ENCODE results near the gene APBB2.

APBB2 gene

DNA sequence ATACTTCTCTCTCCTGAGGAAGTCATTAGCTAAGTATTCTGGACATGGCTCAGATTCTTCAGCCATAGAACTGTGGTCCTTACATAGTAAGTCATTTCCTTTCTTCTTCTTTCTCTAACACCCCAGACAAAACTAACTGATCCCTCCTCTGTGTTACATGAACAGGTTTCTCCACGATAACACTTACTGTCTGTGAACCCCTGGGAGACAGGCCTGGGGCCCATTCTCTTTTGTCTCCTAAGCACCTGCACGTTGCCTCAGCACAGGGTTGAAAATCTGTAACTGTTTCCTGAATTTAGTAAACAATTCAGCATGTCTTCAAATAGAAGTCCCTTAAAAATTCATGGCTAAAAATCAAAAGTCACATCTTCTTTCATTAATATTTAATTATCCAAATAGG lies 24.7 kb downstream of the APBB2 start:
- ChIA-PET POLR2A (no interaction called here), CTCF (interaction anchor here (0.8 to 1.6 kb wide), 3 partner anchors 9 to 12 kb away, joined by 3 to 4 read pairs (median 4); no protein-coding TSS in a partner anchor)
- TF ChIP-seq, protein P1, sequence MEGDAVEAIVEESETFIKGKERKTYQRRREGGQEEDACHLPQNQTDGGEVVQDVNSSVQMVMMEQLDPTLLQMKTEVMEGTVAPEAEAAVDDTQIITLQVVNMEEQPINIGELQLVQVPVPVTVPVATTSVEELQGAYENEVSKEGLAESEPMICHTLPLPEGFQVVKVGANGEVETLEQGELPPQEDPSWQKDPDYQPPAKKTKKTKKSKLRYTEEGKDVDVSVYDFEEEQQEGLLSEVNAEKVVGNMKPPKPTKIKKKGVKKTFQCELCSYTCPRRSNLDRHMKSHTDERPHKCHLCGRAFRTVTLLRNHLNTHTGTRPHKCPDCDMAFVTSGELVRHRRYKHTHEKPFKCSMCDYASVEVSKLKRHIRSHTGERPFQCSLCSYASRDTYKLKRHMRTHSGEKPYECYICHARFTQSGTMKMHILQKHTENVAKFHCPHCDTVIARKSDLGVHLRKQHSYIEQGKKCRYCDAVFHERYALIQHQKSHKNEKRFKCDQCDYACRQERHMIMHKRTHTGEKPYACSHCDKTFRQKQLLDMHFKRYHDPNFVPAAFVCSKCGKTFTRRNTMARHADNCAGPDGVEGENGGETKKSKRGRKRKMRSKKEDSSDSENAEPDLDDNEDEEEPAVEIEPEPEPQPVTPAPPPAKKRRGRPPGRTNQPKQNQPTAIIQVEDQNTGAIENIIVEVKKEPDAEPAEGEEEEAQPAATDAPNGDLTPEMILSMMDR (IDR thresholded peaks at IDR 0.05; ENCODE audit: control extremely low read depth, extremely low read depth, low read depth, missing control alignments), result no peak
- no peak for DNase-seq (ENCODE audit: extremely low spot score)

DNA sequence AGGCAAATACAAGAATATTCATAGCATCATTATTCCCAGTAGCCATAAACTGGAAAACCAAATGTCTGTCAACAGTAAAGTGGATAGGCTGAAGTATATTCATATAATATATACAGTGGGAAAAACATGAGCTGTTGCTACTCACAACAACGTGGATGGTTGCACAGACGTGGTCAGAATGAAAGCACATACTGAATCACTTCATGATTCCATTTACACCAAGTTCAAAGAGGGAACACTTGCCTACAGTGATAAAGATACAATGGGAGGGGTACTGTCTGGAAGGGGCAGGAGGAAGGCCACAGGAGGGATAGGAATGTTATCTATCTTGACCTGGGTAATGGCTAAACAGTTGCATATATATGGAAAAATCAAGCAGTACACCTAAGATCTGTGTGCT lies 25.3 kb downstream of the APBB2 start:
- POLR2A ChIA-PET, result no interaction called here
- DNase-seq (ENCODE audit: extremely low spot score), result no peak
- TF ChIP-seq, protein P1 (IDR thresholded peaks at IDR 0.05; ENCODE audit: control extremely low read depth, extremely low read depth, low read depth, missing control alignments), result no peak
- CTCF ChIA-PET, result interaction anchor here (0.8 to 0.9 kb wide), 2 partner anchors 8 to 11 kb away, joined by 3 to 4 read pairs; no protein-coding TSS in a partner anchor

DNA sequence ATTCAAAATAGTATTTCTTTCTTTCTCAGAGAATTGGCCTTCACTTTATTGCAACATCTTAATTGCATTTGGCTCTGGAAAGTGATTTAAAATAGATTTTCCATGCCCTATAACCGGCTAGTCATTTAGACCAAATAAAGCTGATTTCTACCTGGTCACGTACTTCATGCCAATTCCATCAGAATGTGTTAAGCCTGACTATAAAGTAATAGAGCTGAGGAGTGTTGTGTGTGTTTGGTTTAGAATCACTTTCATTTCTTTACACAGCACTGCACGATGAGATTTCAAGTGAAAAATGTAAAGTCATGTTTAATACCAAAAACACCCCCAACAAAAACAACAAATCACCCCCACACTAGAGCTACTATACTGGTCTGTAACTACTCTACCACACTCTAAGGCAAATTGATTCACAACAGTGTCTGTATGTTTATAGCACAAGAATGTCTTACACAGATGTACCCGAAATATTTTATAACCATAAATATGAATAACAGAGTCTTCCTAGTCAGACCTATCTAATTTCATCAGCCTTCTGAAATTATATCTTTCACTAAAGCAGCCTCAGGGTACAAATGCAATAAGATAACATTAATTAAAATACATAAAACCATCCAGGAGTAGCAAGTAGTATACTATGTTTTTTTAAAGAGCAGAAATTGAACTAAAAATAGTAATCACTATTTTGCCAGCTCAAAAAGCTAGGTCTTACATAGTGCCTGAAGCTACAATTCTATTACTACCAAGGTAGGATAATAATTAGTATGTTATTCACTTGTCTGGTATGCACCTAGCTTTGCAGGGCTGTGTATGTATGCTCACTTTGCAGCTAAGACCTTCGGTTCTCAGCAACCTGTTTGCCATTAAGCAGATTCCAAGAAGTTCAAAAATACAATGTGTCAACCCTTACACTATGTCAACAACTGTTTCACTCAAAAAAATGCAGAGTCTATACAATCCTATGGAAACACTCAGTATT lies 28.4 kb downstream of the APBB2 start:
- TF ChIP-seq, protein P1 (IDR thresholded peaks at IDR 0.05; ENCODE audit: control extremely low read depth, extremely low read depth, low read depth, missing control alignments), result no peak
- POLR2A ChIA-PET, result no interaction called here
- CTCF ChIA-PET, result interaction anchor here (1.3 to 2.4 kb wide), 2 partner anchors 11 to 12 kb away, joined by 3 to 6 read pairs; no protein-coding TSS in a partner anchor
- no peak for DNase-seq (ENCODE audit: extremely low spot score)

DNA sequence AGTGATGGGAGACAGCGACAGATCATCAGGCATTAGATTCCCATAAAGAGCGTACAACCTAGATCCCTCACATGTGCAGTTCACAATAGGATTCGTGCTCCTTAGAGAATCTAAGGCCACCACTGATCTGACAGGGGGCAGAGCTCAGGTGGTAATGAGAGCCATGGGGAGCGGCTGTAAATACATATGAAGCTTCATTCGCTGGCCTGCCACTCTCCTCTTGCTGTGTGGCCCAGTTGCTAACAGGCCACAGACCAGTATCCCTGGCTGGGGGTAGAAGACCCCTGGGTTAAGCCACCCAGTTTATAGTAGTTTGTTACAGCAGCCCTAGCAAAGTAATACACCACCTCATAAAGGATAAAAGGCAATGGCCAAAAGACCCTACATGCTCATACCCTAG lies 30.3 kb downstream of the APBB2 start:
- CTCF ChIA-PET, result interaction anchor here (1.4 to 2.4 kb wide), 2 partner anchors 11 to 21 kb away, joined by 4 to 6 read pairs; no protein-coding TSS in a partner anchor

DNA sequence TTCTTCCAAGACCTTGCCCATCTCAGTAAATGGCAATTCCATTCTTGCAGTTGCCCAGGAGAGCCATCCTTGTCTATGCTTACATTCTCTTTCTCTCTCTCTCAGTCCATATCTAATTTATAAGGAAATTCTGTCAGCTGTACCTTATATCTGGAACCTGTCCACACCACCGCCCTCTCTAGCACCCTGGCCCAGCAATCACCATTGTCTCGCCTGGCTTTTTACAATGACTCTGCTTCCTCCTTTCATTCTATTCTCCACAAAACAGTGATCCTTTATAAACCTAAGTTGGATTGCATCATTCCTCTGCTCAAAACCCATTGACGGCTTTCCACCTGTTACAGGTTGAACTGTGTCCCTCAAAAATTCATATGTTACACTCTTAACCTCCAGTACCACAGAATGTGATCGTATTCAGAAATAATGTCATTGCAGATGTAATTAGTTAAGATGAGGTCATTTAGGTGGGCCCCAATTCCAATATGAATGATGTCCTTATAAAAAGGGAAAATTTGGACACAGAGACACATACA lies 31.3 kb downstream of the APBB2 start:
- POLR2A ChIA-PET, result no interaction called here
- CTCF ChIA-PET, result interaction anchor here (1.3 to 1.4 kb wide), 2 partner anchors 10 to 22 kb away, joined by 4 read pairs; no protein-coding TSS in a partner anchor
- TF ChIP-seq, protein P1 (IDR thresholded peaks at IDR 0.05; ENCODE audit: control extremely low read depth, extremely low read depth, low read depth, missing control alignments), result no peak
- no peak for DNase-seq (ENCODE audit: extremely low spot score)

More for the DNA sequence above, 30.3 kb downstream of the APBB2 start:
- TF ChIP-seq, protein P1 (IDR thresholded peaks at IDR 0.05; ENCODE audit: control extremely low read depth, extremely low read depth, low read depth, missing control alignments), result no peak
- no peak for DNase-seq (ENCODE audit: extremely low spot score)
- POLR2A ChIA-PET, result no interaction called here

DNA sequence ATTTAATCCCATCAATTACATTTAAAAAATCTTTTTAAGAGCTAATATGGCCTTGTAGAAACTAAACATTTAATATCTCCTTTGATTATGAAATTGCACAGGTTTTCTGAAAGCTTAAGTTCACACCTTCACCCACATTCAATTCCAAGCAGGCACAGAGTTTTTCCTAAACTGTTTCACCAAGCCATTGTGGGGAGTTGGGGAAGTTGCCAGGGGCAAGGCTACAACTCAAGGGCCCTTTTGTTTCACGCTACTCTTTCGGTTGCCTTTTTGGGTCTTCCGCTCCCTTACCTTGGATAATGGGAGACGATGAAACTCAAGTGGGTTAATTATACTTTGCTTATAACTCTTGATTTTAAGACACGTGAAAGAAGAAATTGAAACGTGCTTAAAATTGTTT lies 33.3 kb downstream of the APBB2 start:
- no peak for DNase-seq (ENCODE audit: extremely low spot score)
- CTCF ChIA-PET, result interaction anchor here (0.7 to 1.5 kb wide), 4 partner anchors 8 to 64 kb away, joined by 3 to 4 read pairs (median 3); no protein-coding TSS in a partner anchor
- TF ChIP-seq, protein P1 (IDR thresholded peaks at IDR 0.05; ENCODE audit: control extremely low read depth, extremely low read depth, low read depth, missing control alignments), result no peak
- POLR2A ChIA-PET, result no interaction called here

Measured in GM10248 (cell line).